Choroid plexus epithelial cell (primary cell): ENCODE results near the gene XPR1.
A peak's percentile ranks its signal among the peaks of the same experiment; 100 is the strongest.

Experiments
- DNase-seq: peaks from one replicate; pipeline ENCODE4 v3.0.0-alpha.2; 2010; ENCODE audit warnings: low read depth
- H3K4me3 ChIP-seq: 2 replicates; pipeline ENCODE4 v1.5.1; 2011; ENCODE audit warnings: low read depth, mild to moderate bottlenecking, control low read depth, low read length, moderate library complexity
- TF ChIP-seq, protein P1 (sequence below): conservative IDR thresholded peaks from 2 replicates; pipeline ENCODE4 v1.5.1; 2011; ENCODE audit warnings: low read depth, mild to moderate bottlenecking, control low read depth, inconsistent platforms, low read length, moderate library complexity

The XPR1 gene

DNA sequence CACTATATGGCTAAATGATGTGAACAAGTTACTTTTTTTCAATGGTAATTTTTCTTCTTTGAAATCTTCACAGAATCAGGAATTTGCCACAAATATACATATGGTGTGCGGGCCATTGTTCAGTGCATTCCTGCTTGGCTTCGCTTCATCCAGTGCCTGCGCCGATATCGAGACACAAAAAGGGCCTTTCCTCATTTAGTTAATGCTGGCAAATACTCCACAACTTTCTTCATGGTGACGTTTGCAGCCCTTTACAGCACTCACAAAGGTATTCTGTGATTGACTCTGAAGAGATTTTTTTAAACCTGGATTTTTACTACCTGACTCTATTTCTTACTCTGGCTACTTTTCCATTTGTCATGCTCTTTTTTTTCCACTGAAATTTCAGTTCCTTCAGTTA, 204.6 kb downstream of the XPR1 start:
- TF ChIP-seq, protein P1, sequence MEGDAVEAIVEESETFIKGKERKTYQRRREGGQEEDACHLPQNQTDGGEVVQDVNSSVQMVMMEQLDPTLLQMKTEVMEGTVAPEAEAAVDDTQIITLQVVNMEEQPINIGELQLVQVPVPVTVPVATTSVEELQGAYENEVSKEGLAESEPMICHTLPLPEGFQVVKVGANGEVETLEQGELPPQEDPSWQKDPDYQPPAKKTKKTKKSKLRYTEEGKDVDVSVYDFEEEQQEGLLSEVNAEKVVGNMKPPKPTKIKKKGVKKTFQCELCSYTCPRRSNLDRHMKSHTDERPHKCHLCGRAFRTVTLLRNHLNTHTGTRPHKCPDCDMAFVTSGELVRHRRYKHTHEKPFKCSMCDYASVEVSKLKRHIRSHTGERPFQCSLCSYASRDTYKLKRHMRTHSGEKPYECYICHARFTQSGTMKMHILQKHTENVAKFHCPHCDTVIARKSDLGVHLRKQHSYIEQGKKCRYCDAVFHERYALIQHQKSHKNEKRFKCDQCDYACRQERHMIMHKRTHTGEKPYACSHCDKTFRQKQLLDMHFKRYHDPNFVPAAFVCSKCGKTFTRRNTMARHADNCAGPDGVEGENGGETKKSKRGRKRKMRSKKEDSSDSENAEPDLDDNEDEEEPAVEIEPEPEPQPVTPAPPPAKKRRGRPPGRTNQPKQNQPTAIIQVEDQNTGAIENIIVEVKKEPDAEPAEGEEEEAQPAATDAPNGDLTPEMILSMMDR: no peak

DNA sequence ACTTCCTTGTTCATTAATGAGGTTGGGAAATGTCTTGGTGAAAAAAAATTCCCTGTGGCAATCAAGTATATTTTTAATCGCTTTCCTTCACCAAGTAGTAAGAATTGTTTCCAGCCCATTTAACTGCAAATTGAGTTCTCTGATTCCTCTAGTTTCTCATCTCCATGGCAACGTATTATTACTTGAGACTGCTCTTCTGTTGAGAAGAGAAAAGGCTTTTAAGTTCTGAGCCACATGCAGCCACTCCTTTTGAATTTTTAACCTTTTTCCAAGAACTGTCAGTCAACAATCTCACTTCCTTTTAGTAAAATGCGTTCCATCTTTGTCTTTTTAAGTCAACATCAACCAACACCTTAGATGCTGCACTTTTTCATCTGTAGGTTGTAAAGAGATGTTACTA, 205.2 kb downstream of the XPR1 start:
- DNase-seq: no peak
- no peak overlapping the region for H3K4me3 ChIP-seq
- TF ChIP-seq, protein P1: no peak

More for the DNA sequence above, 204.6 kb downstream of the XPR1 start:
- DNase-seq: no peak
- no peak overlapping the region for H3K4me3 ChIP-seq

DNA sequence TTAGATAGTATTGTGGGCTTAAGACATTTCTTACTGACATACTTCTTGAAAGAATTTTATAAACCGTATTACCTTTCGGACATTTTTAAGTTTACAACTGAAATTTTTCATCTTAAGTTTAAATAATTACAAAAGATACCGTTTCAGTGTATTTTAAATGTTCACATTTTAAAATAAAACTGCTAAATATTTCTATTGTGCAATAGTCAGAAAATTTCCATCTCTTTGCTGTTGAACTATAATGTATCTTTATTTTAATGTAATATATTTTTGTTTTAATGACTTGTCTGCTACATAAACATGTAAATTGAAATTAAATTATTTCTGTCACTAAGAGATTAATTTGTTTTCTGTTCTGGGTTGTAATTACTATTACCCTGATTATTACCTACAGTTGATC, 206.7 kb downstream of the XPR1 start:
- TF ChIP-seq, protein P1: no peak
- DNase-seq: no peak

DNA sequence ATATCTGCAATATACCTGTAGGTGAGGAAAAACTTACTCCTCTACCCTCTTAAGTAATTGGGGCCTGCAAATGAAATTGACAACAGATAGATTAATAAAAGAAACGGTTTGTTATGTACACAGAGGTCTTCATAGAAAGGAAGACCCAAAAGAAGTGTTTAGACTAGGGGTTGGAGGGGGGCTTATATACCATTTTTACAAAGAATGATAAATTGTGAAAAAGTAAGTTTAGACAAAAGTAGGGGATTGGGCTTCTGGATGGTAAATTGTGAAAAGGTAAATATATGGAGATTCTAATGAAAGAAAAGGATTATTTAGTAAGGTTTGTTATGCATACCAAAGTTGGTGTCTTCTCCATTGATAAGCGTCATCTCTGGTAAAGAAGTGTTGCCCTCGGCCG, 207.7 kb downstream of the XPR1 start:
- DNase-seq: no peak
- TF ChIP-seq, protein P1: no peak
- H3K4me3 ChIP-seq: no peak overlapping the region

More for the DNA sequence above, 206.7 kb downstream of the XPR1 start:
- no peak overlapping the region for H3K4me3 ChIP-seq

DNA sequence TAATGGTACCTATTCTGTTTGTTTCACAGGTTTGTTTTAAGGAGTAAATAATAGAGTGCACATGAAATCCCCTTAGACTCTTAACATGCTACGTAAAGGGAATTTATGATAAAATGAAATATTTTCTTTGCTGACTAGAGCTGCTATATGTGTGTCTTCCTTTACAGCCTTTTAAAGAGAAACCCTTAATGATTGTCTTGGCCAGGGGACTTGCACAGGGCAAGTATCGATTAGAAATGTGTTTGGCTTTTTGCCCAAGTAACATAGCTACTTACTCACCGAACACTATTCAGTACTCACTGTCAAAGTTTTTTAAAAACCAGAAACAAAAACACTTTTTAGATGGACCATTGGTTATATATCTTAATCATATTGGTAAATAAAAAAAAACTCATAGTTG, 209.6 kb downstream of the XPR1 start:
- H3K4me3 ChIP-seq: no peak overlapping the region
- TF ChIP-seq, protein P1: no peak
- no peak for DNase-seq

DNA sequence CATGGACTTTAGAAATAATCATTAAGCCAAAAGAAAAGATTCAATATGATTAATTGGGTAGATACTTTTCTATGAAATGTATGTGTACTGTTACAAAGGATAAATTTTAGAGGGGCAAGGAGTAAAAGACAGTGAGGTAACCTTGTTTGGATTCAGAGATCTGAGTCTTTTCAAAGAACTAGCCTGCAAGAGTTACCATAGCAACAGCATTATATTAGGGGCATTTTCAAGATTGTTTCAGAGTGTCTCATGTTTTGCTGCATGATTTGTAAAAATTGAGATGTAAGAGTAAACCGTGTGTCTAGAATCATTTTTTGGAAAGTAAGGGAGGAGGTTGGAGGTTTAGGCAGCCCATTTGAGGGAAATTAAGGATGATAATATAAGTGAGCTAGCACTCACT, 210.2 kb downstream of the XPR1 start:
- DNase-seq: peak; percentile 83
- H3K4me3 ChIP-seq: no peak overlapping the region
- TF ChIP-seq, protein P1: no peak

DNA sequence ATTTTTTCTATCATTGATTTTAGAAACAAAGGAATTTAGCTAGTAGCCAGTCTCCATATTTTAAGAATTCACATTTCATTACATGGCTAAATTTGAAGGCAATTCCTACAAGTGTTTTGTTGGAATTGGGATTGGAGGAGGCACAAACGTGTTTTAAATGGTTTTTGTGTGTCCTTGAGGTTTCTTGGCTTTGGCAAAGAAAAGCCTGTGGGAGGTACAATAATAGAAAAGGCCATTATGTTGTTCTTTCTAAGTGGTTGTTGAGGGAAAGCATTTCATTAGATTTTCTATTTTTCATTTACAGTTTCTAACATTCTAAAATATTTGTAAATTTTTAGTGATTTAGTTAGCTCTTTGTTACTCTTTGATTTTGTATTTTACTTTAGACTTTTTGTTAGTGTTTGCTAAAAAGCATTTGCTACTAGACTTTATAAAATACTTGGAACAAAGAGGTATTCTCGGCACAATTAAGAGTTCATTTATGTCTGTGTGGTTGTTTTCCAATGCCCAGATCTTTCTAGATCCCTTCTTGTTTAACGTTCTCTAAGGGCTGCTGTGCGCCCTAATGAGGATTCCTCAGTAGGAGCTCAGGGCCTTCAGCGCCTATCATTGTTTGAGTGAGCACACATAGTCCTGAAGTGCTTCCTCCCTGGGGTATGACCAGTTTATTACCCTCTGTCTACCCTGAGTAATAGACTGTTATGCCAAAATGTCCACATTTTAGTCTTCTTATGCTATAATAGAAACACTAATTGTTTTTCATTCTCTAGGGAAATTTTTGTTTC, 210.9 kb downstream of the XPR1 start:
- DNase-seq: peak; percentile 15
- TF ChIP-seq, protein P1: no peak
- no peak overlapping the region for H3K4me3 ChIP-seq
